HEK293T (cell line): ENCODE results near the gene PSTPIP2.

ENCODE experiments used
- CTCF ChIA-PET: fragments of 350-600 bp; formaldehyde crosslinking; extraction: SDS; loops from one replicate; lab custom pipeline; 2021; ENCODE audit warnings: antibody characterized with exemption, inconsistent platforms; lab: Yijun Ruan, JAX
- POLR2A ChIA-PET: fragments of 350-600 bp; formaldehyde crosslinking; extraction: SDS; loops from one replicate; lab custom pipeline; 2020; ENCODE audit warnings: antibody characterized with exemption, inconsistent platforms; lab: Yijun Ruan, JAX
- DNase-seq: peaks from one replicate; pipeline ENCODE4 v3.0.0; 2012; ENCODE audit warnings: mixed read lengths; ENCODE audit errors: extremely low spot score
- ARNT ChIP-seq: fragments of 450-650 bp; IDR thresholded peaks from 2 replicates; pipeline ENCODE4 v1.6.1; 2017; ENCODE audit warnings: mild to moderate bottlenecking
- BHLHE40 ChIP-seq: fragments of 450-650 bp; IDR thresholded peaks from 2 replicates; pipeline ENCODE4 v1.6.1; 2016; ENCODE audit warnings: mild to moderate bottlenecking, moderate library complexity, borderline replicate concordance
- CTBP1 ChIP-seq: fragments of 450-650 bp; IDR thresholded peaks from 2 replicates; pipeline ENCODE4 v1.6.1; 2016; ENCODE audit warnings: borderline replicate concordance
- ELF4 ChIP-seq: fragments of 450-650 bp; IDR thresholded peaks from 2 replicates; pipeline ENCODE4 v1.6.1; 2017; ENCODE audit warnings: antibody characterized with exemption
- FOXA1 ChIP-seq: fragments of 450-650 bp; IDR thresholded peaks from 2 replicates; pipeline ENCODE4 v1.6.1; 2016; ENCODE audit warnings: mild to moderate bottlenecking
- FOXK2 ChIP-seq: fragments of 450-650 bp; IDR thresholded peaks from 2 replicates; pipeline ENCODE4 v1.6.1; 2016; ENCODE audit warnings: mild to moderate bottlenecking
- FOXM1 ChIP-seq: fragments of 450-650 bp; IDR thresholded peaks from 2 replicates; pipeline ENCODE4 v1.6.1; 2017; ENCODE audit warnings: mild to moderate bottlenecking, borderline replicate concordance
- HDGF ChIP-seq: fragments of 450-650 bp; IDR thresholded peaks from 2 replicates; pipeline ENCODE4 v1.6.1; 2017; ENCODE audit warnings: antibody characterized with exemption, borderline replicate concordance
- L3MBTL2 ChIP-seq: fragments of 450-650 bp; conservative IDR thresholded peaks from 2 replicates; pipeline ENCODE4 v1.6.1; 2016; ENCODE audit warnings: mild to moderate bottlenecking
- LEF1 ChIP-seq: fragments of 450-650 bp; IDR thresholded peaks from 2 replicates; pipeline ENCODE4 v1.6.1; 2017; ENCODE audit warnings: mild to moderate bottlenecking, borderline replicate concordance
- NFRKB ChIP-seq: fragments of 450-650 bp; IDR thresholded peaks from 2 replicates; pipeline ENCODE4 v1.6.1; 2016; ENCODE audit warnings: mild to moderate bottlenecking, moderate library complexity
- PKNOX1 ChIP-seq: fragments of 450-650 bp; IDR thresholded peaks from 2 replicates; pipeline ENCODE4 v1.6.1; 2016
- SP1 ChIP-seq: fragments of 450-650 bp; IDR thresholded peaks from 2 replicates; pipeline ENCODE4 v1.6.1; 2017
- SUZ12 ChIP-seq: fragments of 450-650 bp; IDR thresholded peaks from 2 replicates; pipeline ENCODE4 v1.6.1; 2016; ENCODE audit warnings: mild to moderate bottlenecking
- TARDBP ChIP-seq: fragments of 450-650 bp; IDR thresholded peaks from 2 replicates; pipeline ENCODE4 v1.6.1; 2016
- ZNF384 ChIP-seq: fragments of 450-650 bp; IDR thresholded peaks from 2 replicates; pipeline ENCODE4 v1.6.1; 2016

The PSTPIP2 gene

GRCh38 chr18:46046126-46046525 is 25.9 kb downstream of the PSTPIP2 start:
- ChIA-PET POLR2A (no interaction called here), CTCF (no interaction called here)
- TF ChIP-seq FOXM1 = no peak
- no peak for DNase-seq

GRCh38 chr18:46042571-46043123 is 29.4 kb downstream of the PSTPIP2 start:
- TF ChIP-seq NFRKB (no peak), BHLHE40 (no peak), FOXM1 (no peak), ARNT (no peak), LEF1 (no peak), L3MBTL2 (no peak), FOXA1 (no peak), TARDBP (no peak), SP1 (no peak), ZNF384 (no peak)
- no peak for DNase-seq
- ChIA-PET CTCF (no interaction called here), POLR2A (no interaction called here)

GRCh38 chr18:46040747-46041104 is 31.3 kb downstream of the PSTPIP2 start:
- ChIA-PET CTCF (no interaction called here), POLR2A (no interaction called here)
- TF ChIP-seq HDGF = no peak
- no peak for DNase-seq

GRCh38 chr18:46040033-46040746 is 31.9 kb downstream of the PSTPIP2 start:
- TF ChIP-seq L3MBTL2 (no peak), HDGF (no peak), NFRKB (no peak), TARDBP (no peak), CTBP1 (no peak), ZNF384 (no peak), SUZ12 (no peak), FOXK2 (no peak)
- ChIA-PET POLR2A (no interaction called here), CTCF (no interaction called here)
- no peak for DNase-seq

- no peak for TF ChIP-seq SUZ12
- no peak for TF ChIP-seq ZNF384
- no peak for TF ChIP-seq BHLHE40
- no peak for TF ChIP-seq NFRKB
- TF ChIP-seq FOXM1 = no peak
- ChIA-PET CTCF (no interaction called here), POLR2A (no interaction called here)
- DNase-seq = no peak
Measured at GRCh38 chr18:46037512-46038305, 34.4 kb downstream of the PSTPIP2 start.

GRCh38 chr18:46035696-46036680 is 36.1 kb downstream of the PSTPIP2 start:
- TF ChIP-seq LEF1 (no peak), FOXA1 (no peak), PKNOX1 (no peak), HDGF (no peak), FOXK2 (no peak), ZNF384 (no peak), NFRKB (no peak), L3MBTL2 (no peak), BHLHE40 (no peak), ARNT (no peak), CTBP1 (no peak), TARDBP (no peak), SP1 (no peak), ELF4 (no peak), FOXM1 (no peak), SUZ12 (no peak)
- CTCF ChIA-PET = no interaction called here
- POLR2A ChIA-PET = no interaction called here
- no peak for DNase-seq

GRCh38 chr18:46034230-46034629 is 37.8 kb downstream of the PSTPIP2 start:
- TF ChIP-seq PKNOX1 (no peak), ELF4 (no peak), LEF1 (no peak), SP1 (no peak), FOXK2 (no peak), FOXM1 (no peak), ZNF384 (no peak), SUZ12 (no peak), BHLHE40 (no peak), CTBP1 (no peak), NFRKB (no peak), L3MBTL2 (no peak), FOXA1 (no peak), ARNT (no peak), HDGF (no peak)
- DNase-seq = no peak
- POLR2A ChIA-PET = no interaction called here
- CTCF ChIA-PET = no interaction called here
